Type B pancreatic cell (in vitro differentiated cells): ENCODE results near the gene RIMS3. TPM values are rescaled to one million over a fixed set of nuclear protein-coding genes. Genes with fewer than 3 reads are reported as not detected.
A peak's percentile ranks its signal among the peaks of the same experiment; 100 is the strongest.

ENCODE experiments used
- DNase-seq: peaks from one replicate; pipeline ENCODE4 v3.0.0; 2021; ENCODE audit warnings: mixed read lengths; ENCODE audit not compliant: unreplicated experiment; ENCODE audit errors: extremely low spot score
- H3K27ac Mint-ChIP-seq: 2 replicates; pipeline ENCODE4 v1.8.0; 2021; ENCODE audit warnings: mild to moderate bottlenecking, mixed read lengths
- H3K27me3 Mint-ChIP-seq: 2 replicates; pipeline ENCODE4 v1.8.0; 2021; ENCODE audit warnings: mixed read lengths
- H3K36me3 Mint-ChIP-seq: 2 replicates; pipeline ENCODE4 v1.8.0; 2021; ENCODE audit warnings: mixed read lengths
- H3K4me1 Mint-ChIP-seq: one replicate; pipeline ENCODE4 v1.8.0; 2021; ENCODE audit warnings: mixed read lengths; ENCODE audit not compliant: unreplicated experiment
- H3K4me3 Mint-ChIP-seq: 2 replicates; pipeline ENCODE4 v1.8.0; 2021; ENCODE audit warnings: mild to moderate bottlenecking, mixed read lengths
- H3K9me3 Mint-ChIP-seq: 2 replicates; pipeline ENCODE4 v1.8.0; 2021; ENCODE audit warnings: mixed read lengths
- CTCF ChIP-seq: fragments of 200-600 bp; sonication (generic); conservative IDR thresholded peaks from 2 replicates; pipeline ENCODE4 v1.5.0; 2021; ENCODE audit warnings: antibody characterized with exemption, mild to moderate bottlenecking
- total RNA-seq: library from RNA; stranded (reverse); gene quantifications from 2 replicates; pipeline ENCODE4 v1.2.1, GENCODE V29; 2021; ENCODE audit warnings: low replicate concordance

RIMS3 gene
- total RNA-seq, 1 donor from 2014 or later = 4.2 TPM

GRCh38 chr1:40676501-40676900, 11.0 kb upstream of the RIMS3 start:
- DNase-seq = no peak
- Mint-ChIP-seq H3K4me1 (no peaks in the 10 kb centered on the region), H3K27me3 (no peaks in the 10 kb centered on the region), H3K9me3 (no peaks in the 10 kb centered on the region), H3K4me3 (no peak overlapping the region), H3K27ac (no peak overlapping the region), H3K36me3 (no peaks in the 10 kb centered on the region)
- TF ChIP-seq CTCF = no peak

GRCh38 chr1:40673452-40673851, 8.0 kb upstream of the RIMS3 start:
- Mint-ChIP-seq H3K27ac (no peak overlapping the region), H3K4me3 (no peak overlapping the region), H3K4me1 (no peaks in the 10 kb centered on the region), H3K36me3 (no peaks in the 10 kb centered on the region), H3K9me3 (no peaks in the 10 kb centered on the region), H3K27me3 (peaks cover 10% of the 10 kb centered on the region)
- no peak for DNase-seq
- TF ChIP-seq CTCF = no peak

GRCh38 chr1:40668769-40669525, 3.5 kb upstream of the RIMS3 start:
- Mint-ChIP-seq H3K27me3 (peaks cover 10% of the 10 kb centered on the region), H3K9me3 (no peaks in the 10 kb centered on the region), H3K36me3 (no peaks in the 10 kb centered on the region), H3K27ac (no peak overlapping the region), H3K4me1 (no peaks in the 10 kb centered on the region), H3K4me3 (peak overlapping the region; percentile 60)
- TF ChIP-seq CTCF = peak; percentile 95
- peak; percentile 85 for DNase-seq

GRCh38 chr1:40664791-40665190, 691 bp downstream of the RIMS3 start:
- no peak for TF ChIP-seq CTCF
- H3K27ac Mint-ChIP-seq = no peak overlapping the region
- peaks cover 6% of the 10 kb centered on the region for H3K4me1 Mint-ChIP-seq
- peaks cover 5% of the 10 kb centered on the region for H3K27me3 Mint-ChIP-seq
- no peaks in the 10 kb centered on the region for H3K9me3 Mint-ChIP-seq
- H3K4me3 Mint-ChIP-seq = peak overlapping the region; percentile 86
- no peaks in the 10 kb centered on the region for H3K36me3 Mint-ChIP-seq
- no peak for DNase-seq

- DNase-seq = no peak
- peaks cover 3% of the 10 kb centered on the region for H3K27me3 Mint-ChIP-seq
- H3K4me1 Mint-ChIP-seq = peaks cover 6% of the 10 kb centered on the region
- H3K27ac Mint-ChIP-seq = no peak overlapping the region
- no peaks in the 10 kb centered on the region for H3K36me3 Mint-ChIP-seq
- TF ChIP-seq CTCF = no peak
- no peaks in the 10 kb centered on the region for H3K9me3 Mint-ChIP-seq
- peak overlapping the region; percentile 86 for H3K4me3 Mint-ChIP-seq
These were observed 1.3 kb downstream of the RIMS3 start for GRCh38 chr1:40664167-40664537.
